ENCODE measurements around the gene VEGFD. TPM values are rescaled to one million over a fixed set of nuclear protein-coding genes. Genes with fewer than 3 reads are reported as not detected.

The VEGFD gene, protein sequence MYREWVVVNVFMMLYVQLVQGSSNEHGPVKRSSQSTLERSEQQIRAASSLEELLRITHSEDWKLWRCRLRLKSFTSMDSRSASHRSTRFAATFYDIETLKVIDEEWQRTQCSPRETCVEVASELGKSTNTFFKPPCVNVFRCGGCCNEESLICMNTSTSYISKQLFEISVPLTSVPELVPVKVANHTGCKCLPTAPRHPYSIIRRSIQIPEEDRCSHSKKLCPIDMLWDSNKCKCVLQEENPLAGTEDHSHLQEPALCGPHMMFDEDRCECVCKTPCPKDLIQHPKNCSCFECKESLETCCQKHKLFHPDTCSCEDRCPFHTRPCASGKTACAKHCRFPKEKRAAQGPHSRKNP
- 0.24 and 0.43 TPM in 2 replicates for polyA plus RNA-seq (2011; rRNA removed)
- polyA minus RNA-seq (2011; rRNA and poly(A)+ RNA removed): 0.13 TPM in 1 of 2 replicates, not detected in the other

- Histone ChIP-seq H3K4me3 (ENCODE audit: low read depth, low read length) (no peak within 1 kb of the TSS), H3K9me3 (ENCODE audit: control insufficient read depth, insufficient read depth, low read length) (no peaks in the 10 kb centered on the region), H3K27me3 (ENCODE audit: control insufficient read depth, insufficient read depth, low read length) (no peaks in the 10 kb centered on the region), H3K27ac (ENCODE audit: low read depth, low read length) (no peak within 1 kb of the TSS)
- peak; percentile 38 for DNase-seq (ENCODE audit: low read depth, low spot score)
- no peak for TF ChIP-seq CTCF (IDR thresholded peaks at IDR 0.05; ENCODE audit: low read depth, low read length)
- ChIA-PET CTCF (interaction anchor here (0.6 to 1.7 kb wide), 3 partner anchors 35 to 567 kb away, joined by 3 to 4 read pairs (median 3); no protein-coding TSS in a partner anchor), POLR2A (interaction anchor here (0.6 kb wide), 1 partner anchor 63 kb away, joined by 3 read pairs; no protein-coding TSS in a partner anchor)
Observed at GRCh38 chrX:15384304-15384703, at the start of gene VEGFD. Gene VEGFD (minus strand): TSS chrX:15384413. CDS start chrX:15383946, 467 bp downstream.

DNA sequence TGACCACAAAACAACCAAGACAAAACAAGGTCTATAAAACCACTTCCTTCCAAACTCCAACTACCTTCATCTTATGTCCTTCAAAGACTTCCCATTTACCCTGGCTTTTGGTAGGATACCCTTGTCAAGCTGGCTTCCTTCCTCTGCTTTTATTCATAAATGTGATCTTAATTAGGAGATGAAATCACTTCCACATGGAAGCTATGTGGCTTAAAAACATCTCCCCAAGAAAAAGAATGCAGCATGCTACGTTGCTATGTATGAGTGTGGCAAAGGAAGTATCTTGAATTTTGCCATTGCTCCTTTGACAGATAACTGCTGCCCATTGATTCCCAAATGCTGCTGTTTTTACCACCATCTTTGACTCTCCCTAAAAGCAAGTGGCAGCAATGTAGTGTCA lies 46.4 kb upstream of the VEGFD start:
- ChIA-PET POLR2A (no interaction called here), CTCF (no interaction called here)
- DNase-seq (ENCODE audit: low read depth, low spot score): no peak
- TF ChIP-seq CTCF (IDR thresholded peaks at IDR 0.05; ENCODE audit: low read depth, low read length): no peak
- H3K27me3 ChIP-seq (ENCODE audit: control insufficient read depth, insufficient read depth, low read length): no peaks in the 10 kb centered on the region
- H3K4me3 ChIP-seq (ENCODE audit: low read depth, low read length): no peak overlapping the region
- H3K9me3 ChIP-seq (ENCODE audit: control insufficient read depth, insufficient read depth, low read length): no peaks in the 10 kb centered on the region
- H3K27ac ChIP-seq (ENCODE audit: low read depth, low read length): no peak overlapping the region

GRCh38 chrX:15430076-15430475 lies 45.9 kb upstream of the VEGFD start:
- no peak overlapping the region for H3K4me3 ChIP-seq (ENCODE audit: low read depth, low read length)
- CTCF ChIA-PET: no interaction called here
- no peak for DNase-seq (ENCODE audit: low read depth, low spot score)
- POLR2A ChIA-PET: no interaction called here
- no peaks in the 10 kb centered on the region for H3K9me3 ChIP-seq (ENCODE audit: control insufficient read depth, insufficient read depth, low read length)
- H3K27me3 ChIP-seq (ENCODE audit: control insufficient read depth, insufficient read depth, low read length): no peaks in the 10 kb centered on the region
- TF ChIP-seq CTCF (IDR thresholded peaks at IDR 0.05; ENCODE audit: low read depth, low read length): no peak
- no peak overlapping the region for H3K27ac ChIP-seq (ENCODE audit: low read depth, low read length)

GRCh38 chrX:15425024-15425423 lies 40.8 kb upstream of the VEGFD start:
- DNase-seq (ENCODE audit: low read depth, low spot score): no peak
- H3K27ac ChIP-seq (ENCODE audit: low read depth, low read length): no peak overlapping the region
- no peaks in the 10 kb centered on the region for H3K9me3 ChIP-seq (ENCODE audit: control insufficient read depth, insufficient read depth, low read length)
- ChIA-PET CTCF (interaction anchor here (0.7 kb wide), 1 partner anchor 72 kb away, joined by 6 read pairs; no protein-coding TSS in a partner anchor), POLR2A (no interaction called here)
- no peak for TF ChIP-seq CTCF (IDR thresholded peaks at IDR 0.05; ENCODE audit: low read depth, low read length)
- H3K4me3 ChIP-seq (ENCODE audit: low read depth, low read length): no peak overlapping the region
- no peaks in the 10 kb centered on the region for H3K27me3 ChIP-seq (ENCODE audit: control insufficient read depth, insufficient read depth, low read length)

- no peak for DNase-seq (ENCODE audit: low read depth, low spot score)
- no peak overlapping the region for H3K27ac ChIP-seq (ENCODE audit: low read depth, low read length)
- no peak overlapping the region for H3K4me3 ChIP-seq (ENCODE audit: low read depth, low read length)
- TF ChIP-seq CTCF (IDR thresholded peaks at IDR 0.05; ENCODE audit: low read depth, low read length): no peak
- POLR2A ChIA-PET: no interaction called here
- CTCF ChIA-PET: no interaction called here
- no peaks in the 10 kb centered on the region for H3K27me3 ChIP-seq (ENCODE audit: control insufficient read depth, insufficient read depth, low read length)
- no peaks in the 10 kb centered on the region for H3K9me3 ChIP-seq (ENCODE audit: control insufficient read depth, insufficient read depth, low read length)
Observed at GRCh38 chrX:15418707-15419181, 34.5 kb upstream of the VEGFD start.
